GM12865 (cell line): ENCODE results near the gene RIPOR3.
A peak's percentile ranks its signal among the peaks of the same experiment; 100 is the strongest.

ENCODE experiments used
- DNase-seq: peaks from one replicate; pipeline ENCODE4 v3.0.0; 2010; ENCODE audit warnings: low read depth
- H3K4me3 ChIP-seq: 2 replicates; pipeline ENCODE4 v1.5.1; 2011; ENCODE audit warnings: mild to moderate bottlenecking, low read depth, low read length, control low read depth
- CTCF ChIP-seq: IDR thresholded peaks from 2 replicates; pipeline ENCODE4 v1.5.1; 2011; ENCODE audit warnings: low read length, control low read depth, low read depth, inconsistent platforms; ENCODE audit not compliant: insufficient read depth; ENCODE audit errors: missing control alignments

Gene RIPOR3

GRCh38 chr20:50659975-50660670, 31.2 kb downstream of the RIPOR3 start:
- no peak overlapping the region for H3K4me3 ChIP-seq
- DNase-seq: no peak
- no peak for TF ChIP-seq CTCF

DNA sequence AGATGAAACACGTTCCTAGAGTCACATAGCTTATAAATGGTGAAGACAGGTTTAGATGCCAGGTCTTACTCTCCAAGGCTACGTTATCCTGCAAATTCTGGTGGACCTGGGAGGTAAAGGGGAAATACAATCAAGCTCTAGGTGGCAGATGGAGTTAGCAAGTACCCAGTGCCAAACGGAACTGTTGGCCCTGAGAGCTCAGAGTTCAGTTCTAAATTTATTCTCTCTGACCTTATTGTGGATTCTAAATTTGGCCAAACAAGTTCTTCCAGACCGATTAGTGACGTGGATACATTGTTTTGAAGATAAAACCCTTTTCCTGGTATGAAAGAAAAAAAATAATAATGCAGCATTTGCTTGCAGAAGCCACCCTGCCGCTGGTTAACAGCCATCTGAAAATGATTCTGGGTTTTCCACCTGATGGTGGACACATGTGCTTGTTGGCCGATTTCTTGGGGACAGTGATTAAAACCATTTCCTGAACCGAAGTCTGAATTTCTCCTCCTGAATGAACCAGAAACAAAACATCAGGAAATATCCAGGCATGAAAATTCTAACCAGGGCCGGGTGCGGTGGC, 32.5 kb downstream of the RIPOR3 start:
- no peak overlapping the region for H3K4me3 ChIP-seq
- no peak for TF ChIP-seq CTCF
- DNase-seq: no peak

DNA sequence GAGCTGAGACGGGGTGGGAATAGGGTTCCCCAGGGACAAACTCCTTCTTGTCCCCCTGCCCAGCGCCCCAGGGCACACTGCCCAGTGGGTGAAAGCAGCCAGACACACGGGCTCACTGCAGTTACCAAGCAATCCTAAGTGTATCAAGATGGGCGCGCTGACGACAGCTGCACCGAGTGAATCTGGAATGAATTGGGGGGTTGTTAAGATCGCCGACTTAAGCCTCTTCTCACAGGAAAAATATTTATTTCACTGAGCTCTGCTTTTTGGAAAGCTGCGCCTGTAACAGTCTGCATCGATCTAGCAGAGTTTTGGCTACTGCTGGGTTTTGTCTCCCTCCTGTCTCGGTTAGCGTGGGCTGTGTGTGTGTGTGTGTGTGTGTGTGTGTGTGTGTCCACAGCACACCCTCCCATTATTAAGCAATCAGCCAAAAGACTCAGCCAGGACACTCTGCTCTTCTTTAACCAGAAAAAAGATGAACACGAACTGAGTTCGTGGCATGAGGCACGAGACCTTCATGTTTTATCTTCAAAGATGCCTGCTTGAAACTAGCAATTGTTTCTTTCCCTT, 35.9 kb downstream of the RIPOR3 start:
- DNase-seq: no peak
- H3K4me3 ChIP-seq: no peak overlapping the region
- TF ChIP-seq CTCF: no peak

GRCh38 chr20:50654904-50655303, 36.4 kb downstream of the RIPOR3 start:
- no peak overlapping the region for H3K4me3 ChIP-seq
- TF ChIP-seq CTCF: no peak
- DNase-seq: no peak

- no peak for TF ChIP-seq CTCF
- peak; percentile 69 for DNase-seq
- no peak overlapping the region for H3K4me3 ChIP-seq
These were observed 38.5 kb downstream of the RIPOR3 start for GRCh38 chr20:50652702-50653294.

GRCh38 chr20:50651676-50652075, 39.7 kb downstream of the RIPOR3 start:
- DNase-seq: no peak
- no peak for TF ChIP-seq CTCF
- H3K4me3 ChIP-seq: no peak overlapping the region

DNA sequence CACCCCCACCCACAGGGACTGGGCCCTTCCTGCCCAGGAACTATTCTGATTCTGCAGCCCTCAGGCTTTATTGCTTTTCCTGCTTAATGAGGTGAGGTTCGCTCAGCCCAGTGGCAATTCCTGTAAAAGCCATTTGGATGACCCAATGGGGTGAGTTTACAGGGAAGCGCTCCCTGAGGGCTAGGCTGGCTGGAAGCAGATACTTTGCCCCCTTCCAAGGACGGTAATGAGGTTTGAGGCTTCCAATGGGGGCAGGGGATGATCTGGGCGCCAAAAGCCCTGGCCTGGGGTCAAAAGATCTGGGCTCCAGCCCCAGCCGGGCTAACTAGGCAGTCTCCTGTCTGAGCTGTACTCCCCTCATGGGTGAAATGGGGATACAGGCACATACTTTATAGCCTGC, 41.8 kb downstream of the RIPOR3 start:
- no peak for TF ChIP-seq CTCF
- no peak for DNase-seq
- H3K4me3 ChIP-seq: no peak overlapping the region
